ENCODE results near the gene F2RL1.
"Not testable (repeated sequence)": the region's sequence is repeated elsewhere in the genome, so short reads cannot be mapped to it uniquely, and the experiment has no call there.

Gene F2RL1

GRCh38 chr5:76818844-76819831 lies at the start of gene F2RL1:
TSS of gene F2RL1 (plus strand) at chr5:76819030. CDS start at chr5:76819183, 153 bp downstream.
- DNase-seq = peak; percentile 58

- not testable (repeated sequence) for DNase-seq
These were observed 47.8 kb upstream of the F2RL1 start for GRCh38 chr5:76771041-76771440.

GRCh38 chr5:76771705-76772405 lies 47.0 kb upstream of the F2RL1 start:
- DNase-seq = no peak

GRCh38 chr5:76775921-76776320 lies 42.9 kb upstream of the F2RL1 start:
- no peak for DNase-seq

GRCh38 chr5:76776391-76776790 lies 42.4 kb upstream of the F2RL1 start:
- no peak for DNase-seq

GRCh38 chr5:76780616-76781015 lies 38.2 kb upstream of the F2RL1 start:
- not testable (repeated sequence) for DNase-seq

GRCh38 chr5:76781775-76782174 lies 37.1 kb upstream of the F2RL1 start:
- DNase-seq = no peak

GRCh38 chr5:76782444-76782843 lies 36.4 kb upstream of the F2RL1 start:
- no peak for DNase-seq

- no peak for DNase-seq
These were observed 31.6 kb upstream of the F2RL1 start for GRCh38 chr5:76787237-76787636.

- DNase-seq = no peak
These were observed 30.5 kb upstream of the F2RL1 start for GRCh38 chr5:76788362-76788761.

GRCh38 chr5:76789275-76789674 lies 29.6 kb upstream of the F2RL1 start:
- DNase-seq = not testable (repeated sequence)

GRCh38 chr5:76789991-76790581 lies 28.7 kb upstream of the F2RL1 start:
- no peak for DNase-seq

- peak; percentile 10 for DNase-seq
These were observed 28.1 kb upstream of the F2RL1 start for GRCh38 chr5:76790632-76791290.

GRCh38 chr5:76791461-76791860 lies 27.4 kb upstream of the F2RL1 start:
- no peak for DNase-seq

GRCh38 chr5:76794871-76795270 lies 24.0 kb upstream of the F2RL1 start:
- DNase-seq = no peak

GRCh38 chr5:76799588-76799987 lies 19.2 kb upstream of the F2RL1 start:
- DNase-seq = no peak

GRCh38 chr5:76800579-76800978 lies 18.3 kb upstream of the F2RL1 start:
- DNase-seq = no peak

- no peak for DNase-seq
These were observed 17.5 kb upstream of the F2RL1 start for GRCh38 chr5:76801159-76801802.

- no peak for DNase-seq
These were observed 17.0 kb upstream of the F2RL1 start for GRCh38 chr5:76801803-76802195.

- DNase-seq = no peak
These were observed 14.6 kb upstream of the F2RL1 start for GRCh38 chr5:76804266-76804665.

GRCh38 chr5:76805821-76806505 lies 12.9 kb upstream of the F2RL1 start:
- no peak for DNase-seq

GRCh38 chr5:76807296-76807695 lies 11.5 kb upstream of the F2RL1 start:
- DNase-seq = no peak
